Fibroblast of villous mesenchyme (primary cell): ENCODE results near the gene RAPGEF6. TPM values are rescaled to one million over a fixed set of nuclear protein-coding genes. Genes with fewer than 3 reads are reported as not detected.
"Not testable (repeated sequence)": the region's sequence is repeated elsewhere in the genome, so short reads cannot be mapped to it uniquely, and the experiment has no call there.

ENCODE experiments used
- DNase-seq: peaks from one replicate; pipeline ENCODE4 v3.0.0-alpha.2; 2010; ENCODE audit warnings: low read depth
- H3K4me3 ChIP-seq: 2 replicates; pipeline ENCODE4 v1.5.1; 2011; ENCODE audit warnings: low read depth, mild to moderate bottlenecking, low read length
- total RNA-seq: library from RNA; depleted of rRNA; stranded (reverse); fragments of >200 nt; gene quantifications from 2 replicates; pipeline ENCODE4 v1.2.3, GENCODE V29; 2012
- TF ChIP-seq, protein P1 (sequence below): IDR thresholded peaks from 2 replicates; pipeline ENCODE4 v1.5.1; 2012; ENCODE audit warnings: low read depth, mild to moderate bottlenecking, low read length; ENCODE audit not compliant: insufficient read depth

Gene RAPGEF6
- total RNA-seq, 1 donor = 21.6 TPM

GRCh38 chr5:131622633-131623032 is 12.4 kb downstream of the RAPGEF6 start:
- no peak for DNase-seq
- H3K4me3 ChIP-seq = no peak overlapping the region
- TF ChIP-seq, protein P1, sequence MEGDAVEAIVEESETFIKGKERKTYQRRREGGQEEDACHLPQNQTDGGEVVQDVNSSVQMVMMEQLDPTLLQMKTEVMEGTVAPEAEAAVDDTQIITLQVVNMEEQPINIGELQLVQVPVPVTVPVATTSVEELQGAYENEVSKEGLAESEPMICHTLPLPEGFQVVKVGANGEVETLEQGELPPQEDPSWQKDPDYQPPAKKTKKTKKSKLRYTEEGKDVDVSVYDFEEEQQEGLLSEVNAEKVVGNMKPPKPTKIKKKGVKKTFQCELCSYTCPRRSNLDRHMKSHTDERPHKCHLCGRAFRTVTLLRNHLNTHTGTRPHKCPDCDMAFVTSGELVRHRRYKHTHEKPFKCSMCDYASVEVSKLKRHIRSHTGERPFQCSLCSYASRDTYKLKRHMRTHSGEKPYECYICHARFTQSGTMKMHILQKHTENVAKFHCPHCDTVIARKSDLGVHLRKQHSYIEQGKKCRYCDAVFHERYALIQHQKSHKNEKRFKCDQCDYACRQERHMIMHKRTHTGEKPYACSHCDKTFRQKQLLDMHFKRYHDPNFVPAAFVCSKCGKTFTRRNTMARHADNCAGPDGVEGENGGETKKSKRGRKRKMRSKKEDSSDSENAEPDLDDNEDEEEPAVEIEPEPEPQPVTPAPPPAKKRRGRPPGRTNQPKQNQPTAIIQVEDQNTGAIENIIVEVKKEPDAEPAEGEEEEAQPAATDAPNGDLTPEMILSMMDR = no peak

GRCh38 chr5:131621164-131621563 is 13.9 kb downstream of the RAPGEF6 start:
- DNase-seq, H3K4me3 ChIP-seq: not testable (repeated sequence)

DNA sequence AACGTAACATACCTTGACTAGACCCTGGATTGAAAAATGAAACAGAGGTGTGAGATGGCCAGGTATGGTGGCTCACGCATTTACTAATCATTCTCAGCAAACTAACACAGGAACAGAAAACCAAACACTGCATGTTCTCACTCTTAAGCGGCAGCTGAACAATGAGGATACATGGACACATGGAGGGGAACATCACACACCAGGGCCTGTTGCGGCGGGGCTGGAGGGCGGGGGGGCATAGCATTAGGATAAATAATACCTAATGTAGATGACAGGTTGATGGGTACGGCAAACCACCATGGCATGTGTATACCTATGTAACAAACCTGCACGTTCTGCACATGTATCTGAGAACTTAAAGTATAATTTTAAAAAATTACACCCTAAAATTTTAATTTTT is 15.9 kb downstream of the RAPGEF6 start:
- no peak overlapping the region for H3K4me3 ChIP-seq
- no peak for DNase-seq
- TF ChIP-seq, protein P1 = no peak

DNA sequence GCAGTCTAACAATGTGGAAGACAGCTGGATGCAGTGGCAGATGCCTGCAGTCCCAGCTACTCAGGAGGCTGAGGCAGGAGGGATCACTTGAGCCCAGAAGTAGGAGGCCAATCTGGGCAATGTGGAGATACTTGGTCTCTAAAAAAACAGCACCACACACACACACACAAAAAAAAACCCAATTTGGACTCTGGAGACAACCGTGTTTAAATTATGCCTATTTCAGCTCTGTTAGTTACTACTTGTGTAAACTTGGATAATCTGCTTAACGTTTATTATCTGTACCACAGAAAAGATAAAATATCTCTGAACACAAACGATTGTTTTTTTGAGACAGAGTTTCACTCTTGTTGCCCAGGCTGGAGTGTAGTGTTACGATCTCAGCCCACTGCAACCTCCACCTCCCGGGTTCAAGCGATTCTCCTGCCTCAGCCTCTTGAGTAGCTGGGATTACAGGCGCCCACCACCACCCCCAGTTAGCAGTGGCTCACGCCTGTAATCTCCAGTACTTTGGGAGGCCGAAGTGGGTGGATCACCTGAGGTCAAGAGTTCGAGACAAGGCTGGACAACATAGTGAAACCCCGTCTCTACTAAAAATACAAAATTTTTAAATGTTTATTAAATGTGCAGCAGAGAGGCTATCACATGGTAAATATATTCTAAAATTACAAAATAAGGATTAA is 17.7 kb downstream of the RAPGEF6 start:
- TF ChIP-seq, protein P1 = no peak
- DNase-seq = no peak
- no peak overlapping the region for H3K4me3 ChIP-seq

- TF ChIP-seq, protein P1 = no peak
- H3K4me3 ChIP-seq = no peak overlapping the region
Observed at GRCh38 chr5:131615957-131616356, 19.1 kb downstream of the RAPGEF6 start.

DNA sequence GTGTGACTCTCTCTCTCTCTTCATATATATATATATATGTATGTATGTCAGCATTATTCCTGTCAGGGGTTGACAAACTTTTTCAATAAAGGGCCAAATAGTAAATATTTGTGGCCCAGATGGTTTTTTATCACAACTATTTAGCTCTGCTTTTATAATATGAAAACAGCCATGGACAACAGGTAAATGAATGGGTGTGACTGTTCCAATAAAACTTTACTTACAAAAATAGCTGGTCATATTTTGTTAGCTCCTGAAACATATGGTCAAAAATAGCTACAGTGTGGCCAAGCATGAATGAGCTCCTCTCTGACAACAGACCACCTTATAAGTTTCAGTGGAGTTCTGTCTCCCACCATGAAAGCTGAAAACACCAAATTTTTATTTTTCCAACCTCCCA is 21.6 kb downstream of the RAPGEF6 start:
- TF ChIP-seq, protein P1 = no peak
- DNase-seq = no peak
- no peak overlapping the region for H3K4me3 ChIP-seq

More at GRCh38 chr5:131615957-131616356, 19.1 kb downstream of the RAPGEF6 start:
- DNase-seq = no peak

- TF ChIP-seq, protein P1 = no peak
- no peak overlapping the region for H3K4me3 ChIP-seq
- DNase-seq = no peak
Observed at GRCh38 chr5:131611064-131611381, 24.0 kb downstream of the RAPGEF6 start.
